H1 (cell line): ENCODE results near the gene PHC3. TPM values are rescaled to one million over a fixed set of nuclear protein-coding genes. Genes with fewer than 3 reads are reported as not detected.

Experiments used
- CTCF ChIA-PET: fragments of 300-600 bp; sonication (Branson Sonifier 250); formaldehyde crosslinking; loops from one replicate; lab custom pipeline; 2021; ENCODE audit not compliant: partially characterized antibody; lab: Charles Lee
- POLR2A ChIA-PET: fragments of 300-600 bp; sonication (Branson Sonifier 250); formaldehyde crosslinking; loops from one replicate; lab custom pipeline; 2021; ENCODE audit warnings: inconsistent platforms; ENCODE audit not compliant: partially characterized antibody; lab: Charles Lee
- DNase-seq, 2 experiments: peaks; one replicate each; pipeline versions ENCODE4 v3.0.0 to v3.0.0-alpha.2; 2010 to 2022; ENCODE audit warnings: low spot score in 2 of 2, low read depth in 1 of 2, mixed read lengths in 1 of 2
- FAIRE-seq: peaks from 2 replicates; lab custom pipeline; 2011; peaks lifted over from hg19 to GRCh38; lab: Jason Lieb, UNC
- H2AFZ ChIP-seq: 2 replicates; pipeline ENCODE4 v1.8.1; 2012; ENCODE audit warnings: low read length, inconsistent platforms
- H2AK5ac ChIP-seq: 2 replicates; pipeline ENCODE4 v1.6.1; 2013; ENCODE audit warnings: low read depth, low read length
- H2BK120ac ChIP-seq: replicated peaks from 2 replicates; pipeline ENCODE3; 2013; ENCODE audit warnings: low read depth, low read length, inconsistent platforms
- H2BK12ac ChIP-seq: 2 replicates; pipeline ENCODE4 v1.6.1; 2013; ENCODE audit warnings: low read depth, low read length
- H2BK15ac ChIP-seq: 2 replicates; pipeline ENCODE4 v1.6.1; 2013; ENCODE audit warnings: low read length
- H2BK20ac ChIP-seq: 2 replicates; pipeline ENCODE4 v1.6.1; 2013; ENCODE audit warnings: low read length
- H2BK5ac ChIP-seq: 2 replicates; pipeline ENCODE4 v1.6.1; 2013; ENCODE audit warnings: low read depth, low read length
- H3K14ac ChIP-seq: 2 replicates; pipeline ENCODE4 v1.6.1; 2013; ENCODE audit warnings: inconsistent platforms; ENCODE audit not compliant: insufficient read length
- H3K18ac ChIP-seq: 2 replicates; pipeline ENCODE4 v1.6.1; 2013; ENCODE audit warnings: low read length; ENCODE audit errors: extremely low read depth
- H3K23ac ChIP-seq: 2 replicates; pipeline ENCODE4 v1.6.1; 2013; ENCODE audit warnings: inconsistent platforms; ENCODE audit not compliant: insufficient read length
- H3K23me2 ChIP-seq: 2 replicates; pipeline ENCODE4 v1.6.1; 2013; ENCODE audit warnings: low read depth, low read length
- H3K27ac ChIP-seq: 2 replicates; pipeline ENCODE4 v1.6.1; 2011; ENCODE audit warnings: low read depth, low read length, inconsistent platforms
- H3K27me3 ChIP-seq, 4 experiments: replicated peaks in 1 of 4; 1 replicate in 1 of 4; 2 replicates in 3 of 4; pipeline versions ENCODE4 v1.6.1 to v1.8.1; 2011 to 2013; ENCODE audit warnings: low read length in 3 of 4, mild to moderate bottlenecking in 3 of 4, inconsistent platforms in 2 of 4, mixed read lengths in 2 of 4, moderate library complexity in 1 of 4; ENCODE audit not compliant: control insufficient read depth in 3 of 4, insufficient read depth in 3 of 4; ENCODE audit errors: extremely low read depth in 1 of 4
- H3K36me3 ChIP-seq, 4 experiments: 2 replicates each; pipeline versions ENCODE4 v1.6.1 to v1.8.1; 2011 to 2013; ENCODE audit warnings: mild to moderate bottlenecking in 4 of 4, low read length in 3 of 4, moderate library complexity in 2 of 4, control low read depth in 1 of 4, inconsistent platforms in 1 of 4; ENCODE audit not compliant: insufficient read depth in 4 of 4, control insufficient read depth in 2 of 4
- H3K4ac ChIP-seq: replicated peaks from 2 replicates; pipeline ENCODE3; 2013; ENCODE audit warnings: low read length, low read depth, mixed read lengths, inconsistent platforms; ENCODE audit not compliant: insufficient read length
- H3K4me1 ChIP-seq, 4 experiments: replicated peaks in 1 of 4; 1 replicate in 1 of 4; 2 replicates in 3 of 4; pipeline versions ENCODE4 v1.6.1 to v1.8.1; 2011 to 2013; ENCODE audit warnings: low read length in 3 of 4, inconsistent platforms in 2 of 4, mixed read lengths in 1 of 4; ENCODE audit not compliant: insufficient read depth in 4 of 4, control insufficient read depth in 3 of 4
- H3K4me2 ChIP-seq, 2 experiments: 2 replicates each; pipeline versions ENCODE4 v1.6.1 to v1.8.1; 2011 to 2013; ENCODE audit warnings: low read depth in 2 of 2, low read length in 2 of 2, control low read depth in 1 of 2, inconsistent platforms in 1 of 2, mild to moderate bottlenecking in 1 of 2; ENCODE audit not compliant: insufficient read depth in 1 of 2
- H3K4me3 ChIP-seq, 4 experiments: fragments of 200-600, 300-600 bp in 1 of 4; sonication (generic), shearing (Covaris generic), sonication (Bioruptor Twin) in 1 of 4; 2 replicates each; pipeline versions ENCODE4 v1.5.1 to v1.8.1; 2011 to 2016; ENCODE audit warnings: low read length in 4 of 4, low read depth in 3 of 4, control low read depth in 2 of 4, inconsistent platforms in 2 of 4, mild to moderate bottlenecking in 2 of 4, mixed read lengths in 1 of 4, moderate library complexity in 1 of 4; ENCODE audit not compliant: insufficient read depth in 2 of 4; ENCODE audit errors: extremely low read depth in 1 of 4
- H3K56ac ChIP-seq: replicated peaks from 2 replicates; pipeline ENCODE3; 2013; ENCODE audit warnings: low read depth, mild to moderate bottlenecking, mixed read lengths, low read length, inconsistent platforms; ENCODE audit not compliant: insufficient read length
- H3K79me1 ChIP-seq: 2 replicates; pipeline ENCODE4 v1.6.1; 2013; ENCODE audit warnings: low read depth, low read length, control low read depth
- H3K79me2 ChIP-seq, 2 experiments: 2 replicates each; pipeline versions ENCODE4 v1.6.1 to v1.8.1; 2012 to 2013; ENCODE audit warnings: low read length in 2 of 2, mild to moderate bottlenecking in 2 of 2, inconsistent platforms in 1 of 2; ENCODE audit not compliant: insufficient read depth in 2 of 2, control insufficient read depth in 1 of 2
- H3K9ac ChIP-seq, 4 experiments: replicated peaks in 1 of 4; 1 replicate in 1 of 4; 2 replicates in 3 of 4; pipeline versions ENCODE4 v1.6.1 to v1.8.1; 2011 to 2013; ENCODE audit warnings: low read depth in 3 of 4, low read length in 3 of 4, control low read depth in 2 of 4, mild to moderate bottlenecking in 2 of 4, moderate library complexity in 2 of 4, inconsistent platforms in 1 of 4; ENCODE audit errors: extremely low read depth in 1 of 4
- H3K9me3 ChIP-seq, 2 experiments: 2 replicates each; pipeline versions ENCODE4 v1.6.1 to v1.8.1; 2012 to 2013; ENCODE audit warnings: mild to moderate bottlenecking in 2 of 2, moderate library complexity in 2 of 2, control low read depth in 1 of 2, inconsistent platforms in 1 of 2, low read depth in 1 of 2, low read length in 1 of 2, mixed read lengths in 1 of 2; ENCODE audit not compliant: insufficient read depth in 2 of 2
- H4K20me1 ChIP-seq, 2 experiments: replicated peaks in 1 of 2; 2 replicates each; pipeline versions ENCODE3 to v1.8.1; 2011 to 2013; ENCODE audit warnings: inconsistent platforms in 2 of 2, low read length in 2 of 2, mild to moderate bottlenecking in 1 of 2; ENCODE audit not compliant: insufficient read depth in 2 of 2, control insufficient read depth in 1 of 2
- H4K5ac ChIP-seq: 2 replicates; pipeline ENCODE4 v1.6.1; 2013; ENCODE audit warnings: low read length, low read depth, mixed read lengths, inconsistent platforms; ENCODE audit not compliant: insufficient read length
- H4K8ac ChIP-seq: 2 replicates; pipeline ENCODE4 v1.8.0; 2013; ENCODE audit warnings: mild to moderate bottlenecking, moderate library complexity, low read length, inconsistent platforms; ENCODE audit not compliant: insufficient read depth; ENCODE audit errors: extremely low read depth
- H4K91ac ChIP-seq: replicated peaks from 2 replicates; pipeline ENCODE3; 2013; ENCODE audit warnings: low read length, mixed read lengths, inconsistent platforms; ENCODE audit not compliant: insufficient read length
- GTF2F1 ChIP-seq: IDR thresholded peaks from 2 replicates; pipeline ENCODE4 v1.6.1; 2012; ENCODE audit warnings: low read depth, low read length, improper control_type of control experiment, borderline replicate concordance
- SIN3A ChIP-seq, 2 experiments: IDR thresholded peaks in 1 of 2; conservative IDR thresholded peaks in 1 of 2; 2 replicates each; pipeline ENCODE4 v1.6.1; 2011 to 2012; ENCODE audit warnings: low read length in 2 of 2, improper control_type of control experiment in 1 of 2, low read depth in 1 of 2, mild to moderate bottlenecking in 1 of 2
- polyA plus RNA-seq, 7 experiments: library from polyadenylated mRNA; depleted of rRNA in 3 of 7; stranded (reverse) in 5 of 7; unstranded in 2 of 7; fragments of >200 nt in 5 of 7; fragments of 200-250 nt in 2 of 7; gene quantifications; 1 replicate in 5 of 7; 2 replicates in 1 of 7; 4 replicates in 1 of 7; pipeline versions ENCODE4 v1.2.1 to v1.2.3, GENCODE V29; 2011 to 2013; ENCODE audit warnings: missing spikeins in 2 of 7, mixed read lengths in 2 of 7
- total RNA-seq: library from RNA; stranded (reverse); fragmentation: NEBNext Ultra II Directional; extraction: Animal tissue kit (Norgen Biotek cat#: 25700); gene quantifications from 2 replicates; pipeline ENCODE4 v1.2.1, GENCODE V29; 2021
- TF ChIP-seq, protein P1 (sequence below), 3 experiments: IDR thresholded peaks; 1 replicate in 2 of 3; 2 replicates in 1 of 3; pipeline versions ENCODE4 v1.5.1 to v1.6.1; 2011; ENCODE audit warnings: low read length in 3 of 3, mild to moderate bottlenecking in 3 of 3, inconsistent platforms in 2 of 3, low read depth in 1 of 3, moderate library complexity in 1 of 3; ENCODE audit not compliant: insufficient read depth in 1 of 3; ENCODE audit errors: control extremely low read depth in 1 of 3

PHC3 gene
- total and polyA plus RNA-seq, 2 of the 8 experiments (the other 6 are each of a cell fraction or from before 2014, with no cell fraction given): 26.4 to 29.2 TPM

- no peak for FAIRE-seq
- TF ChIP-seq SIN3A (conservative IDR thresholded peaks at IDR 0.05 in 1 of 2, IDR thresholded peaks at IDR 0.05 in 1 of 2; ENCODE audit: low read depth in 1 of 2, low read length in 2 of 2) (no peak), GTF2F1 (no peak)
- TF ChIP-seq, protein P1, sequence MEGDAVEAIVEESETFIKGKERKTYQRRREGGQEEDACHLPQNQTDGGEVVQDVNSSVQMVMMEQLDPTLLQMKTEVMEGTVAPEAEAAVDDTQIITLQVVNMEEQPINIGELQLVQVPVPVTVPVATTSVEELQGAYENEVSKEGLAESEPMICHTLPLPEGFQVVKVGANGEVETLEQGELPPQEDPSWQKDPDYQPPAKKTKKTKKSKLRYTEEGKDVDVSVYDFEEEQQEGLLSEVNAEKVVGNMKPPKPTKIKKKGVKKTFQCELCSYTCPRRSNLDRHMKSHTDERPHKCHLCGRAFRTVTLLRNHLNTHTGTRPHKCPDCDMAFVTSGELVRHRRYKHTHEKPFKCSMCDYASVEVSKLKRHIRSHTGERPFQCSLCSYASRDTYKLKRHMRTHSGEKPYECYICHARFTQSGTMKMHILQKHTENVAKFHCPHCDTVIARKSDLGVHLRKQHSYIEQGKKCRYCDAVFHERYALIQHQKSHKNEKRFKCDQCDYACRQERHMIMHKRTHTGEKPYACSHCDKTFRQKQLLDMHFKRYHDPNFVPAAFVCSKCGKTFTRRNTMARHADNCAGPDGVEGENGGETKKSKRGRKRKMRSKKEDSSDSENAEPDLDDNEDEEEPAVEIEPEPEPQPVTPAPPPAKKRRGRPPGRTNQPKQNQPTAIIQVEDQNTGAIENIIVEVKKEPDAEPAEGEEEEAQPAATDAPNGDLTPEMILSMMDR (IDR thresholded peaks at IDR 0.05; ENCODE audit: control extremely low read depth in 1 of 3, insufficient read depth in 1 of 3, low read depth in 1 of 3, low read length in 3 of 3): no peak
- TF ChIP-seq, all 59 proteins: peak for 0
- no peak overlapping the region for H2BK20ac ChIP-seq
- no peaks in the 10 kb centered on the region for H3K4me1 ChIP-seq
- H3K4me2 ChIP-seq: no peak overlapping the region
- H3K14ac ChIP-seq: no peak overlapping the region
- peaks cover 0 to 27% (median 5%) of the 10 kb centered on the region in 4 experiments; a peak in 2 of 8 replicates for H3K36me3 ChIP-seq
- no peak overlapping the region for H2AK5ac ChIP-seq
- no peaks in the 10 kb centered on the region for H4K20me1 ChIP-seq
- no peak overlapping the region for H3K23ac ChIP-seq
- no peak overlapping the region for H2BK5ac ChIP-seq
- H3K56ac ChIP-seq: no peak overlapping the region
- no peaks in the 10 kb centered on the region for H3K23me2 ChIP-seq
- H4K91ac ChIP-seq: no peak overlapping the region
- no peak overlapping the region for H3K27ac ChIP-seq
- no peak overlapping the region for H4K5ac ChIP-seq
- no peak overlapping the region for H3K4me3 ChIP-seq
- CTCF ChIA-PET: interaction anchor here (0.8 to 5.9 kb wide), 3 partner anchors 11 to 160 kb away, joined by 3 to 34 read pairs (median 3); no protein-coding TSS in a partner anchor
- no peak overlapping the region for H2BK12ac ChIP-seq
- H3K27me3 ChIP-seq: no peaks in the 10 kb centered on the region
- H2BK15ac ChIP-seq: no peak overlapping the region
- H3K4ac ChIP-seq: no peak overlapping the region
- no peaks in the 10 kb centered on the region for H3K79me2 ChIP-seq
- no peak overlapping the region for H3K9ac ChIP-seq
- no peak overlapping the region for H2BK120ac ChIP-seq
- no peak overlapping the region for H2AFZ ChIP-seq
- no peaks in the 10 kb centered on the region for H3K9me3 ChIP-seq
- no peaks in the 10 kb centered on the region for H3K79me1 ChIP-seq
- H3K18ac ChIP-seq: no peak overlapping the region
- POLR2A ChIA-PET: no interaction called here
- no peak overlapping the region for H4K8ac ChIP-seq
- no peak for DNase-seq
Observed at GRCh38 chr3:170090601-170090981, 90.9 kb downstream of the PHC3 start.
